ENCODE data around the gene LASP1. TPM values are rescaled to one million over a fixed set of nuclear protein-coding genes. Genes with fewer than 3 reads are reported as not detected.

The LASP1 gene
- total RNA-seq, 4 donors from 2014 or later, result 10.7 to 24.1 (median 20.5) TPM

DNA sequence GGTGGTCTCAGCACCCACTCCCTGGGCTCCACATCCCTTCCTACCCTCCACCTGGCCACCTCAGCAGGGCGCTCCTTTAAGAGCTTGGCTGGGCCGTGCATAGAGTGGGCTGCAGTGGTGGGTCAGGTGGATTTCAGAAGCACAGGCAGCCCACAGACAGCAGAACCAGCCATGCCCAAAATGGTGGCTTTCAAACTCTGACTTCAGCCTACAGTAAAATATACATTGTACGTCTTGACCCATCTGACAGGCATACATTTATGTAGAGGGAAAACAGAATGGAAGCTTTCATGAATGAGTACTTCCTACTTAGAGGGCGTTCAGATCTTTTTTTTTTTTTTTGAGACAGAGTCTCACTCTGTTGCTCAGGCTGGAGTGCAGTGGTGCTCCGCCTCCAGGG lies 29.6 kb downstream of the LASP1 start:
- no peaks in the 10 kb centered on the region for H3K36me3 ChIP-seq
- H3K9me3 ChIP-seq, result no peaks in the 10 kb centered on the region
- peaks cover 54 to 60% of the 10 kb centered on the region in 2 donors for H3K4me1 ChIP-seq
- in situ Hi-C loops (cut with MboI; ENCODE audit: low sequenced_read_pairs in 4 of 4), result loop anchor here in 1 of 4 donors (25.0 kb wide), 1 partner anchor 88 kb away; no protein-coding TSS in a partner anchor
- intact Hi-C loops (cut with DNase I; ENCODE audit: low total_unique reads), result no loop called here
- H3K4me3 ChIP-seq, result no peak overlapping the region
- H3K27me3 ChIP-seq, result no peaks in the 10 kb centered on the region
- no peak for TF ChIP-seq POLR2A (IDR thresholded peaks at IDR 0.05)
- TF ChIP-seq, protein P1, sequence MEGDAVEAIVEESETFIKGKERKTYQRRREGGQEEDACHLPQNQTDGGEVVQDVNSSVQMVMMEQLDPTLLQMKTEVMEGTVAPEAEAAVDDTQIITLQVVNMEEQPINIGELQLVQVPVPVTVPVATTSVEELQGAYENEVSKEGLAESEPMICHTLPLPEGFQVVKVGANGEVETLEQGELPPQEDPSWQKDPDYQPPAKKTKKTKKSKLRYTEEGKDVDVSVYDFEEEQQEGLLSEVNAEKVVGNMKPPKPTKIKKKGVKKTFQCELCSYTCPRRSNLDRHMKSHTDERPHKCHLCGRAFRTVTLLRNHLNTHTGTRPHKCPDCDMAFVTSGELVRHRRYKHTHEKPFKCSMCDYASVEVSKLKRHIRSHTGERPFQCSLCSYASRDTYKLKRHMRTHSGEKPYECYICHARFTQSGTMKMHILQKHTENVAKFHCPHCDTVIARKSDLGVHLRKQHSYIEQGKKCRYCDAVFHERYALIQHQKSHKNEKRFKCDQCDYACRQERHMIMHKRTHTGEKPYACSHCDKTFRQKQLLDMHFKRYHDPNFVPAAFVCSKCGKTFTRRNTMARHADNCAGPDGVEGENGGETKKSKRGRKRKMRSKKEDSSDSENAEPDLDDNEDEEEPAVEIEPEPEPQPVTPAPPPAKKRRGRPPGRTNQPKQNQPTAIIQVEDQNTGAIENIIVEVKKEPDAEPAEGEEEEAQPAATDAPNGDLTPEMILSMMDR (IDR thresholded peaks at IDR 0.05 in 4 of 5, conservative IDR thresholded peaks at IDR 0.05 in 1 of 5), result no peak
- DNase-seq, result no peak
- peak overlapping the region; percentile 64 to 81 (median 76) for H3K27ac ChIP-seq
- no peak for ATAC-seq

DNA sequence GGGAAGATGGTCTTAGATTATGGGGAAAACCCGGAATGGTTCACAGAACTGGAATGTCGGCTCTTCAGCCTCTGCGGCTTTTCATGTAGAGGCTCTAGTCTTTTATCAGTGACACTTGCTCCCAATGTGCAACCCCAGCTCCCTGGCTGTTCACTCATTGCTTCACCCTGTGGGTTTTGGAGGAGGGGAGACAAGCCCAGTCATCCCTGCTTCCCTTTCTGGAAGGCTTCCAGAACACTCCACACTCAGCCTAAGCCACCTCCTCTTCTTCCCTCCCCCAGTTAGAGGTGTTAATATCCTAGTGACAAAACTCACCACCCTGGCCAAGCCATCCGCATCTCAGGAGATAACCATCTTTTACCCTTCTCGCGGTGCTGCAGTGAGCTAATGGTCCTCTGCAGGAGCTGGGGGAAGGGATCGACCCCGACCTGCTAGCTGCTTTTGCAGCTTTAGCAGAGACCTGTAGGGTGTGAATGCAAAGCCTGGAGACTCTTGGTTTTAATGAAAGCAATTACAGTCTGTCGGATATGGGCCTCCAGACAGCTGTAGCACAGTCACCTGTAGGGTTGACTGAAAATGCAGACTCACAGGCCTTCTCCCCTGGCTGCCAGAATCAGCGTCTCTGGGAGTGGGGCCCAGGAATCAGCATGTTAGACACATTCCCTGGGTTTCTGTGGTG lies 31.3 kb downstream of the LASP1 start:
- peak; percentile 48 to 76 for DNase-seq
- intact Hi-C loops (cut with DNase I; ENCODE audit: low total_unique reads), result no loop called here
- H3K27ac ChIP-seq, result peak overlapping the region; percentile 57 to 81 (median 68)
- peak overlapping the region in 1 of 4 donors; percentile 12 for H3K4me3 ChIP-seq
- peaks cover 54 to 57% of the 10 kb centered on the region in 2 donors for H3K4me1 ChIP-seq
- in situ Hi-C loops (cut with MboI; ENCODE audit: low sequenced_read_pairs in 4 of 4), result no loop called here
- H3K27me3 ChIP-seq, result no peaks in the 10 kb centered on the region
- H3K36me3 ChIP-seq, result no peaks in the 10 kb centered on the region
- TF ChIP-seq POLR2A (IDR thresholded peaks at IDR 0.05), result no peak
- TF ChIP-seq, protein P1 (IDR thresholded peaks at IDR 0.05 in 4 of 5, conservative IDR thresholded peaks at IDR 0.05 in 1 of 5), result no peak
- peak; percentile 58 to 59 for ATAC-seq
- no peaks in the 10 kb centered on the region for H3K9me3 ChIP-seq

GRCh38 chr17:38903404-38903803 lies 33.5 kb downstream of the LASP1 start:
- no peak for ATAC-seq
- TF ChIP-seq, protein P1 (IDR thresholded peaks at IDR 0.05 in 4 of 5, conservative IDR thresholded peaks at IDR 0.05 in 1 of 5), result no peak
- TF ChIP-seq POLR2A (IDR thresholded peaks at IDR 0.05), result no peak
- H3K36me3 ChIP-seq, result no peaks in the 10 kb centered on the region
- intact Hi-C loops (cut with DNase I; ENCODE audit: low total_unique reads) (no loop called here), in situ Hi-C loops (cut with MboI; ENCODE audit: low sequenced_read_pairs in 4 of 4) (no loop called here)
- H3K27me3 ChIP-seq, result no peaks in the 10 kb centered on the region
- DNase-seq, result no peak
- H3K9me3 ChIP-seq, result no peaks in the 10 kb centered on the region
- no peak overlapping the region for H3K4me3 ChIP-seq
- peaks cover 52 to 55% of the 10 kb centered on the region in 2 donors for H3K4me1 ChIP-seq
- H3K27ac ChIP-seq, result peak overlapping the region in 3 of 4 donors; percentile 24 to 81 (median 78)

DNA sequence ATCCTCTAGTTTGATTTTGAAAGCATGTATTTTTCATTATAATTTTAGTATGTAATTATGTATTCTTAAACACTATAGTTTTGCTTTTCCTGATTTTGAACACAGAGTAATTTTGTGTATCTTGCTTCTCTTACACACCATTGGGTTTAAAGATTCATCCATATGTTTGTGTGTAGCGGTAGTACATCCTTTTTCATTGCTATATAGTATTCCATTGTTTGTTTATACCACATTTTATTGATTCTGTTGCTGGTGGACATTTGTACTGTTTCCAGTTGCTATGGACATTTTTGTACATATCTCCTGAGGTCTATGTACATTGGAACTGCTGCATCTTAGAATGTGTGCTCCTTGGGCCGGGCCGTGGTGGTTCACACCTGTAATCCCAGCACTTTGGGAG lies 35.0 kb downstream of the LASP1 start:
- in situ Hi-C loops (cut with MboI; ENCODE audit: low sequenced_read_pairs in 4 of 4), result no loop called here
- ATAC-seq, result no peak
- no peak for TF ChIP-seq POLR2A (IDR thresholded peaks at IDR 0.05)
- TF ChIP-seq, protein P1 (IDR thresholded peaks at IDR 0.05 in 4 of 5, conservative IDR thresholded peaks at IDR 0.05 in 1 of 5), result no peak
- Histone ChIP-seq H3K27ac (no peak overlapping the region), H3K4me1 (peaks cover 45 to 48% of the 10 kb centered on the region in 2 donors), H3K9me3 (no peaks in the 10 kb centered on the region), H3K27me3 (no peaks in the 10 kb centered on the region), H3K4me3 (no peak overlapping the region), H3K36me3 (no peaks in the 10 kb centered on the region)
- no peak for DNase-seq
- intact Hi-C loops (cut with DNase I; ENCODE audit: low total_unique reads), result no loop called here
